Nephron progenitor cell (in vitro differentiated cells): Measurements from ENCODE around the gene CH25H.

Experiments used
- DNase-seq: peaks from one replicate; pipeline ENCODE4 v3.0.0; 2021
- H3K27ac Mint-ChIP-seq: 2 replicates; pipeline ENCODE4 v1.8.0; 2021; ENCODE audit warnings: mild to moderate bottlenecking, moderate library complexity, mixed read lengths
- H3K27me3 Mint-ChIP-seq: 2 replicates; pipeline ENCODE4 v1.8.0; 2021; ENCODE audit warnings: mild to moderate bottlenecking, low read depth, mixed read lengths; ENCODE audit not compliant: poor library complexity
- H3K36me3 Mint-ChIP-seq: 2 replicates; pipeline ENCODE4 v1.8.0; 2021; ENCODE audit warnings: low read depth, mixed read lengths
- H3K4me1 Mint-ChIP-seq: 2 replicates; pipeline ENCODE4 v1.8.0; 2021; ENCODE audit warnings: mixed read lengths
- H3K4me3 Mint-ChIP-seq: 2 replicates; pipeline ENCODE4 v1.8.0; 2021; ENCODE audit warnings: mild to moderate bottlenecking, moderate library complexity, mixed read lengths
- H3K9me3 Mint-ChIP-seq: 2 replicates; pipeline ENCODE4 v1.8.0; 2021; ENCODE audit warnings: mild to moderate bottlenecking, moderate library complexity, mixed read lengths
- CTCF ChIP-seq: fragments of 200-600 bp; sonication (generic); IDR thresholded peaks from 2 replicates; pipeline ENCODE4 v1.5.0; 2021; ENCODE audit warnings: antibody characterized with exemption

CH25H gene

DNA sequence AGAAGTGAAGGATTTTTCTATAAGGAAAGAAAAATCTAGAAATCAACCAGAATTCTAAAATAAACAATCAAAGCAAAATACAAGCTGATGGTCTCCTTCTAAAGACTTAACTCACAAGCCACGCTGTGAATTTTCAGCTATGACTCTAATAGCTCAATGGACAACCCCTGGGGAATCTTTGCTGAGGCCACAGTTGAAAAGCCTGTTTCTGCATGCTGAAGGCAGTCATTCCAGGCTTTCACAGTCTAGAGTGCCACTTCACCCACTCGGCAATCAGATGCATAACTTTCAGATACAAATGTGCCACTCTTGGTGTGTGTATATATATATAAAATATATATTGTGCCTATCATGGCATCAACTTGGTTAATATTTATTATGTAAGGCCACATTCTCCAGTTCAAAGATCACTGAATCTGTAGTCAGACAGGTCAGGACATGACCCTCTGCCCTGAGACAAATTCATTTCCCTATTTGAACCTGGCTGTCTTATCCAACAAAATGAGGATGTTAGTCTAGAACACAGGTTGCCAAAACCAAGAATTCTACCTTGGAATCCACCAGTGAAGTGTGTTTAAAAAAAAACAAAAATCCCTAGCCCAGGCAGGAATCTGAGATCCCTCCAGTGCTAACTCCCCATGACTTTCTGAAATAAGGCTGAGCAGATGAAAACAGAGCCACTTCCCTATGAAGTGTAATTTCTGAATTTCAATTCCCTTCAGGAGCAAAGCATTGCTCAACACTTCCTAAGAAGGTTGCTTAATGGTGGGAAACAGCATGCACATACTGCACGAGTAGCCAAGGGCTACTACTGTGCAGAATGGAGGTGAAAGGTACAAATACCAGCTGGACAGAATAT is 34.6 kb upstream of the CH25H start:
- no peaks in the 10 kb centered on the region for H3K36me3 Mint-ChIP-seq
- no peak overlapping the region for H3K4me3 Mint-ChIP-seq
- H3K27ac Mint-ChIP-seq = no peak overlapping the region
- H3K27me3 Mint-ChIP-seq = no peaks in the 10 kb centered on the region
- no peak for TF ChIP-seq CTCF
- H3K4me1 Mint-ChIP-seq = peaks cover 21% of the 10 kb centered on the region
- H3K9me3 Mint-ChIP-seq = no peaks in the 10 kb centered on the region
- no peak for DNase-seq

- H3K9me3 Mint-ChIP-seq = no peaks in the 10 kb centered on the region
- H3K36me3 Mint-ChIP-seq = no peaks in the 10 kb centered on the region
- no peaks in the 10 kb centered on the region for H3K27me3 Mint-ChIP-seq
- peaks cover 21% of the 10 kb centered on the region for H3K4me1 Mint-ChIP-seq
- TF ChIP-seq CTCF = no peak
- peak overlapping the region; percentile 72 for H3K27ac Mint-ChIP-seq
- no peak overlapping the region for H3K4me3 Mint-ChIP-seq
- no peak for DNase-seq
These were observed 33.9 kb upstream of the CH25H start for GRCh38 chr10:89241026-89241425.

- Mint-ChIP-seq H3K27me3 (no peaks in the 10 kb centered on the region), H3K9me3 (no peaks in the 10 kb centered on the region), H3K4me1 (peaks cover 21% of the 10 kb centered on the region), H3K4me3 (no peak overlapping the region), H3K36me3 (no peaks in the 10 kb centered on the region), H3K27ac (peak overlapping the region; percentile 72)
- TF ChIP-seq CTCF = no peak
- no peak for DNase-seq
These were observed 33.4 kb upstream of the CH25H start for GRCh38 chr10:89240519-89240918.

- no peak for TF ChIP-seq CTCF
- Mint-ChIP-seq H3K9me3 (no peaks in the 10 kb centered on the region), H3K36me3 (no peaks in the 10 kb centered on the region), H3K27me3 (no peaks in the 10 kb centered on the region), H3K27ac (peak overlapping the region; percentile 29), H3K4me1 (peaks cover 21% of the 10 kb centered on the region), H3K4me3 (no peak overlapping the region)
- DNase-seq = no peak
These were observed 32.0 kb upstream of the CH25H start for GRCh38 chr10:89238956-89239644.

DNA sequence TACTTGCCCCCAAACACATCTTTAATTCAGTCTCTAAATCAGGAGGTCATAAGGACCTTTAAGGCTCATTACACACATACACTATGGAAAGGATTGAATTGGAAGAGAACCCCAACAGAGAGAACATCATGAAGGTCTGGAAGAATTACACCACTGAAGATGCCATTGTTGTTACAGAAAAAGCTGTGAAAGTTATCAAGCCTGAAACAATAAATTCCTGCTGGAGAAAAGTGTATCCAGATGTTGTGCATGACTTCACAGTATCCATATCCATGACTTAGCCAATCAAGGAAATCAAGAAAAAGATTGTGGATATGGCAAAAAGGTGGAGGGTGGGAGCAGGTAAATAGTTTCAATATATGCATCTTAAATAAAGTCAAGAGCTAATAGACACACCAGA is 30.7 kb upstream of the CH25H start:
- Mint-ChIP-seq H3K27ac (no peak overlapping the region), H3K4me3 (no peak overlapping the region), H3K36me3 (no peaks in the 10 kb centered on the region), H3K27me3 (no peaks in the 10 kb centered on the region), H3K9me3 (no peaks in the 10 kb centered on the region), H3K4me1 (peaks cover 18% of the 10 kb centered on the region)
- TF ChIP-seq CTCF = no peak
- DNase-seq = no peak
